Esophagus muscularis mucosa (tissue), 4 donors: ENCODE data around the gene KRTAP5-2. TPM values are rescaled to one million over a fixed set of nuclear protein-coding genes. Genes with fewer than 3 reads are reported as not detected.
"Not testable (repeated sequence)": the region's sequence is repeated elsewhere in the genome, so short reads cannot be mapped to it uniquely, and the experiment has no call there.

Experiments
- DNase-seq: peaks from one replicate; pipeline ENCODE4 v3.0.0-alpha.2; 2017; ENCODE audit errors: extremely low spot score
- H3K27ac ChIP-seq, 4 donors: fragments of 200-600 bp; sonication (generic); replicated peaks in 1 of 4; 1 replicate in 3 of 4; 2 replicates in 1 of 4; pipeline ENCODE4 v1.5.1; 2016 to 2019; ENCODE audit warnings: mild to moderate bottlenecking in 1 of 4
- H3K27me3 ChIP-seq, 4 donors: fragments of 200-600 bp; sonication (generic); one replicate each; pipeline versions ENCODE4 v1.5.1 to v1.6.0; 2016 to 2019
- H3K36me3 ChIP-seq, 4 donors: fragments of 200-600 bp; sonication (generic); one replicate each; pipeline ENCODE4 v1.5.1; 2016 to 2019
- H3K4me1 ChIP-seq, 4 donors: fragments of 200-600 bp; sonication (generic); one replicate each; pipeline ENCODE4 v1.5.1; 2016 to 2019
- H3K4me3 ChIP-seq, 4 donors: fragments of 200-600 bp; sonication (generic); 1 replicate in 2 of 4; 2 replicates in 2 of 4; pipeline ENCODE4 v1.5.1; 2016 to 2019; ENCODE audit warnings: mild to moderate bottlenecking in 4 of 4, moderate library complexity in 1 of 4
- H3K9me3 ChIP-seq, 4 donors: fragments of 200-600 bp; sonication (generic); 1 replicate in 3 of 4; 2 replicates in 1 of 4; pipeline ENCODE4 v1.5.1; 2016 to 2019
- EP300 ChIP-seq: sonication (generic); formaldehyde crosslinking; IDR thresholded peaks from one replicate; pipeline ENCODE4 v1.6.1; 2017; ENCODE audit warnings: antibody characterized with exemption
- POLR2A ChIP-seq: fragments of 450-650 bp; IDR thresholded peaks from one replicate; pipeline ENCODE4 v1.6.1; 2017; ENCODE audit warnings: antibody characterized with exemption, moderate library complexity, mild to moderate bottlenecking, low read depth
- POLR2AphosphoS5 ChIP-seq, 2 donors: sonication (generic); formaldehyde crosslinking; IDR thresholded peaks; one replicate each; pipeline ENCODE4 v1.6.1; 2017; ENCODE audit warnings: antibody characterized with exemption in 2 of 2
- WGBS: methylation state at CpG from one replicate; pipeline ENCODE4 v1.1.5; 2018; 5-methylcytosine and 5-hydroxymethylcytosine counted together
- intact Hi-C: fragments of 100-400 bp; cut with DNase I; formaldehyde crosslinking; loops from one replicate; pipeline ENCODE4 v1.15.1; 2023
- total RNA-seq, 4 donors: library from RNA; depleted of rRNA; stranded (reverse); fragments of >200 nt; gene quantifications; one replicate each; pipeline versions ENCODE4 v1.1.0 to v1.2.1, GENCODE V29; 2016
- TF ChIP-seq, protein P1 (sequence below), 3 experiments: fragments of 200-600 bp in 2 of 3; fragments of 450-650 bp in 1 of 3; sonication (generic) in 2 of 3; IDR thresholded peaks; one replicate each; pipeline ENCODE4 v1.5.1; 2017 to 2019; ENCODE audit warnings: antibody characterized with exemption in 3 of 3, mild to moderate bottlenecking in 2 of 3, moderate library complexity in 1 of 3

The KRTAP5-2 gene
- total RNA-seq, 4 donors from 2014 or later = not detected

DNA sequence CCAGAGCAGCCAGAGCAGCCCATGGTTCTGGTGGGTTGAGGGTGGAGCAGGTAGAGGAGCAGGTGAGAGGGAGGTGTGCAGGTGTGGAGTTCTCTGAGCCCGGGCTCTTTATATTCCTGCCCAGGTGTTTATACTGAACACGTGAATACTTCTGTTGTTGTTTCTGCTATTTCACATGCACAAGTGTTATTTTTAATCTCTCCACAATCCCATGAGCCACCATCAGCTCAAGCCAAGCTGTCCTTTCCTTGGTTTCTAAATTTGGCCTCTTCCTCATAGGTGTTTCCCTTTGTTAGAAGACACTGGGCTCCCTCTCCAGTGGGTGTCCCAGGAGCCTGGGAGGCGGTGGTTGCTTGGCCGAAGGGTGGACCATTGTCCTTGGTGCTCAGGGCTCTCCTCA is 10.3 kb upstream of the KRTAP5-2 start, which contains the start of gene KRTAP5-3:
KRTAP5-3 (minus strand) TSS at position 101 of the 400 bp plus-strand sequence; CDS start at position 23, 78 bp downstream.
- intact Hi-C loops = no loop called here
- TF ChIP-seq POLR2A = no peak
- no peak for TF ChIP-seq EP300
- TF ChIP-seq, protein P1, sequence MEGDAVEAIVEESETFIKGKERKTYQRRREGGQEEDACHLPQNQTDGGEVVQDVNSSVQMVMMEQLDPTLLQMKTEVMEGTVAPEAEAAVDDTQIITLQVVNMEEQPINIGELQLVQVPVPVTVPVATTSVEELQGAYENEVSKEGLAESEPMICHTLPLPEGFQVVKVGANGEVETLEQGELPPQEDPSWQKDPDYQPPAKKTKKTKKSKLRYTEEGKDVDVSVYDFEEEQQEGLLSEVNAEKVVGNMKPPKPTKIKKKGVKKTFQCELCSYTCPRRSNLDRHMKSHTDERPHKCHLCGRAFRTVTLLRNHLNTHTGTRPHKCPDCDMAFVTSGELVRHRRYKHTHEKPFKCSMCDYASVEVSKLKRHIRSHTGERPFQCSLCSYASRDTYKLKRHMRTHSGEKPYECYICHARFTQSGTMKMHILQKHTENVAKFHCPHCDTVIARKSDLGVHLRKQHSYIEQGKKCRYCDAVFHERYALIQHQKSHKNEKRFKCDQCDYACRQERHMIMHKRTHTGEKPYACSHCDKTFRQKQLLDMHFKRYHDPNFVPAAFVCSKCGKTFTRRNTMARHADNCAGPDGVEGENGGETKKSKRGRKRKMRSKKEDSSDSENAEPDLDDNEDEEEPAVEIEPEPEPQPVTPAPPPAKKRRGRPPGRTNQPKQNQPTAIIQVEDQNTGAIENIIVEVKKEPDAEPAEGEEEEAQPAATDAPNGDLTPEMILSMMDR (IDR thresholded peaks at IDR 0.05) = no peak
- no peak for TF ChIP-seq POLR2AphosphoS5 (IDR thresholded peaks at IDR 0.05)
- no peak for DNase-seq
- Histone ChIP-seq H3K27ac (no peak within 1 kb of the TSS), H3K36me3 (no peaks in the 10 kb centered on the region), H3K4me1 (peaks cover 0 to 5% (median 0%) of the 10 kb centered on the region in 4 donors), H3K4me3 (no peak within 1 kb of the TSS), H3K27me3 (peaks cover 0 to 75% (median 3%) of the 10 kb centered on the region in 4 donors), H3K9me3 (no peaks in the 10 kb centered on the region)
- 65% methylated on average over 4 of the region's 4 CpGs for WGBS

DNA sequence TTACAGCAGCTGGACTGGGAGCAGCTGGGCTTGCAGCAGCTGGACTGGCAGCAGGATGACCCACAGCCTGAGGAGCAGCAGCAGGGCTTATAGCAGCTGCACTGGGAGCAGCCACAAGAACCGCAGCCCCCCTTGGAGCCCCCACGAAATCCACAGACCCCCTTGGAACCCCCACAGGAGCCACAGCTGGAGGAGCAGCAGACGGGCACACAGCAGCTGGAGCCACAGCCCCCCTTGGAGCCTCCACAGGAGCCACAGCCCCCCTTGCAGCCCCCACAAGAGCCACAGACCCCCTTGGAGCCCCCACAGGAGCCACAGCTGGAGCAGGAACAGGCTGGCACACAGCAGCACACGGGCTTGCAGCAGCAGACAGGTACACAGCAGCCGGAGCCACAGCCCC is 9.8 kb upstream of the KRTAP5-2 start:
- H3K4me3 ChIP-seq, H3K36me3 ChIP-seq, intact Hi-C loops, H3K27ac ChIP-seq, H3K4me1 ChIP-seq, H3K9me3 ChIP-seq, DNase-seq: not testable (repeated sequence)
- WGBS = no CpG with 5 or more reads among the region's 5 CpGs
- peaks cover 0 to 75% (median 3%) of the 10 kb centered on the region in 4 donors for H3K27me3 ChIP-seq

DNA sequence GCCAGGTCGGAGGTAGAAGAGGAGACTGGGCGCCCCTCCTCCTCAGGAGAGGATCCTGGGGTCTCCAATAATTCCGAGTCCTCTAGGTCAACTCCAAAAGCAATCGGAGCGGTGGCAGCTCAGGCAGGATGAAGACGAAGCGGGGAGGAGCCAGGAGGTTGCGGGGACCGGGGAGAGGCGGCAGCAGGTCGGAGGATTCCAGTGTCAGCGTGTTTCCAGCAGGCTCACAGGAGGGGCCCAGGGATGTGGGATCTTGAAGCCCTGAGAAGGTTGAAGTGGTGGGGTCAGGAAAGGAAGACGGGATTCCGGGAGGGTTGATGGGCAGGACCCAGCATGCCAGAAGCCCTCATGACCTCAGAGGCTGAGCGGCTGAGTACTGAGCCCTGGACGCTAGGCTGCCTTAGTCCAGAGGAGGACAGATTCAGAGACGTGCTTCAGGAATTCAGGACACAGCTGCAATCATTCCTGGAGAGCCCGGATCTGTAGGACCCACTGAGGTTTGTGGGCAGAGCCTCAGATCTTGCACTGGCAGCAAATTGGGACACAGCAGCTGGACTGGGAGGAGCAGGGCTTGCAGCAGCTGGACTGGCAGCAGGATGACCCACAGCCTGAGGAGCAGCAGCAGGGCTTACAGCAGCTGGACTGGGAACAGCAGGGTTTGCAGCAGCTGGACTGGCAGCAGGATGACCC is 9.2 kb upstream of the KRTAP5-2 start:
- DNase-seq, H3K9me3 ChIP-seq, H3K36me3 ChIP-seq, H3K27ac ChIP-seq, intact Hi-C loops, H3K4me3 ChIP-seq, H3K4me1 ChIP-seq: not testable (repeated sequence)
- 37% methylated on average over 17 of the region's 18 CpGs for WGBS
- peaks cover 0 to 74% (median 3%) of the 10 kb centered on the region in 4 donors for H3K27me3 ChIP-seq

DNA sequence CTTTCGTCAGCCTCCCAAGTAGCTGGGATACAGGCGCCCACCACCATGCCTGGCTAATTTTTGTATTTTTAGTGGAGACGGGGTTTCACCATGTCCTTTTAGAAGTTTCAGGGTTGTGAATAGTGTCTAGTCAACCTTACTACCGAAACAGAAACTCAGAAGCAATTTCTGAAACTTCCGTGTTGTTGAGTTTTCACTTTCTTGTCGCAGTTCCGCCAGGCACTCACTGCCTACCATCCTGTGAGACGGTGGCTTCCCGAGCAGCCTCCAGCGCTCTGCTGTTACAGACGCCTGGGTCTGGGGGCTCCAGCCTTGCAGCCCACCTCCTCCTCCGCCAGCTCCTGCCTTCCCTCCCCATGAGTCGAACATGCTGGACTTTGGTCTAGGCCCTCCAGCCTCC is 7.8 kb upstream of the KRTAP5-2 start:
- H3K9me3 ChIP-seq, H3K27ac ChIP-seq, H3K4me1 ChIP-seq, H3K4me3 ChIP-seq, DNase-seq, H3K36me3 ChIP-seq, intact Hi-C loops: not testable (repeated sequence)
- peaks cover 0 to 67% (median 3%) of the 10 kb centered on the region in 4 donors for H3K27me3 ChIP-seq
- 84% methylated on average over 13 of the region's 13 CpGs for WGBS

DNA sequence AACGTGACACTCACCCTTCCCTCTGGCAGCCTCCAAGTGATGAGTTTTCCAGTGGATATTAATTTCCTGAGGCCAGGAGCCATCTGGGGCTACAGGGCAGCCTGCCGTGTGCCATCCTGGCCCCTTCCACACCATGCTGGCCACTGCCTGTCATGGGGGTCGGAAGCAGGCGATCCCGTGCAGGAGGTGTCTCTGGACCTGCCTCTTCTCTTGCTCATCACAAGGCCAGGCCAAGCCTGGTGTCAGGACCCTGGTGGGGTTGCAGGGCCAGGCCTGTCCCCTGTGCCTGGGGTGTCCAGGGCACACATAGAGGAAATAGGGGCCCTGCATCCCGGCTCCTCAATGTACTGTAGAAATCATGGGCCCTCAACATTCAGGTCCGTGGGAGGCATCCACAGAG is 6.6 kb upstream of the KRTAP5-2 start:
- no peak overlapping the region for H3K27ac ChIP-seq
- peaks cover 0 to 59% (median 3%) of the 10 kb centered on the region in 4 donors for H3K27me3 ChIP-seq
- intact Hi-C loops = no loop called here
- no peak overlapping the region for H3K4me3 ChIP-seq
- peaks cover 0 to 5% (median 0%) of the 10 kb centered on the region in 4 donors for H3K4me1 ChIP-seq
- H3K36me3 ChIP-seq = no peaks in the 10 kb centered on the region
- no peaks in the 10 kb centered on the region for H3K9me3 ChIP-seq
- 84% methylated on average over 4 of the region's 7 CpGs for WGBS
- TF ChIP-seq, protein P1 (IDR thresholded peaks at IDR 0.05) = no peak
- TF ChIP-seq EP300 (no peak), POLR2A (no peak), POLR2AphosphoS5 (IDR thresholded peaks at IDR 0.05) (no peak)
- no peak for DNase-seq

DNA sequence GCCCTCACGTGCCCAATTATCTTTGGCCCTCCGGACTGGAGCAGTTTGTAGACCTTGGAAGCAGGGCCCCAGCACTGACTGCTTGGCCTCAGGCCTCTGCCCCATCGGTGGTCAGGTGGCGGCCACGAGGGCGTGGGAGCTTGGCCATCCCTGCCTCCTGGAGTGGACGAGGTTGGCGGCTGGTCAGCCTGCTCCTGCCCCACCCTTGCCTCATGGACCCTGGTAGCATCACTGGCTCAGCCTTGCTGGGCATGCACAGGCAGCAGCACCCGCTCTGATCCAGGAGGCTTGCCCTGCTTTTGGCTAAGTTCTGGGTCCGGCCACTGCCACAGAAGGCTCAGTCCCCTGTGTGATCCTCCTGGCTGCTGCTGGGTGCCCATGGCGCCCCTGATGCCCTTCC is 6.1 kb upstream of the KRTAP5-2 start:
- intact Hi-C loops = no loop called here
- Histone ChIP-seq H3K27ac (no peak overlapping the region), H3K4me1 (peaks cover 0 to 5% (median 0%) of the 10 kb centered on the region in 4 donors), H3K27me3 (peaks cover 0 to 53% (median 3%) of the 10 kb centered on the region in 4 donors), H3K4me3 (no peak overlapping the region), H3K36me3 (no peaks in the 10 kb centered on the region), H3K9me3 (no peaks in the 10 kb centered on the region)
- no peak for TF ChIP-seq POLR2A
- no peak for TF ChIP-seq EP300
- TF ChIP-seq, protein P1 (IDR thresholded peaks at IDR 0.05) = no peak
- no peak for TF ChIP-seq POLR2AphosphoS5 (IDR thresholded peaks at IDR 0.05)
- no peak for DNase-seq
- 93% methylated on average over 7 of the region's 11 CpGs for WGBS
